GM21390 (cell line): ENCODE data around the gene NCBP3.

ENCODE experiments used
- ATAC-seq: cut with Tn5 transposase; IDR thresholded peaks from one replicate; pipeline ENCODE4 v1.9.1; 2021; ENCODE audit not compliant: unreplicated experiment

NCBP3 gene

DNA sequence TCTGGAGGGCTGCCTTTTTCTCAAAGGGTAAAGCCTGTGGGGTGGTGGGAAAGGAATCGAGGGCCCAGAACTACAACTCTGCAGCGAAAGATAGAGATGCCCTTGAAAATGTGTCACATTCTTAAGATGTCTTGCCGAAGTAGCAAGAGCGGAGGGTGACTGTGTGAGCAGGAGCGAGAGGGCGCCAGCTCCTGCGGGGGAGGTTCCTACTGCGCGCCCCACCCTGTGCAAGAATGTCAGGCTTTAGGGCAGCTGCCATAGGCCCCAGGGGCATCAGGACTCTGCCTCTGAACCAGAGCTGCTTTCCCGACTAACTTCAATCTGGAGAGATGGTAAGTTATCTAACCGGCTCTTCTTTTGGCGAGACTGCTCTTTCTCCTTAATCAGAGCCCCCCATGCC lies 33.3 kb downstream of the NCBP3 start:
- no peak for ATAC-seq

DNA sequence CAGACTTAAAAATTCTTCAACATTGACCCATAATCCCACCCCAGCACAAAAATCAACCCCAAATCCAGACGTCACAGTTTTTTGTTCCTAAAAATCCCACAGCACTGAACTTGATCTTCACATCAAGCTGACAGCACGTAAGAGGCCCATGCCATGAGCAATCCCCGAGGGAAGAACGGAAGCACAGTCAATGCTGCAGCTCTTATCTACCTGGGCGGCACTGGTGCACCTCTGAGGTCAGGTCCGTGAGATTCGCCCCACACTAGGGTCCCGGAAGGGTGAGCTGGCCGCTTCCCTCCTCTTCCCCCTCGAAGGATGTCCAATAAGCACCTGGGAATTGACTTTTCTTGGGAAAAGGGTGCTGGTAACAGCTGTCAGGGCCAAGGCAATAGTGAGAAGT lies 33.8 kb downstream of the NCBP3 start:
- ATAC-seq, result no peak

DNA sequence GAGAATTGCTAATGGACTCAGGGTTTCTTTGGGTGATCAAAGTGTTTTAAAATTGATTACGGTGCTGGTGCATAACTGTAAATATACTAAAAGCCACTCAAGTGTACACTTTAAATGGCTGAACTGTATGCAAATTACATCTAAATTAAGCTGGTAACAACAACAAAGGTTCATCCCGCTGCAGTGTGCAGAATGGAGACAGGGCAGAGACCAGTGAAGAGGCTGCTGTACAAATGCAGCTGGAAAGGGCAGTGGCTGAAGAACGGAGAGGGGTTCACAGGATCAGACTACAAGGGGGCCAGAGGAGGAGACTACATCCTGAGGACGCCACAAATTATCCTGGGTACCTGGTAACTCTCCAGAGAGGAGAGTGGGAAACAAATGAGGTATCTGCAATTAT lies 36.0 kb downstream of the NCBP3 start:
- no peak for ATAC-seq

DNA sequence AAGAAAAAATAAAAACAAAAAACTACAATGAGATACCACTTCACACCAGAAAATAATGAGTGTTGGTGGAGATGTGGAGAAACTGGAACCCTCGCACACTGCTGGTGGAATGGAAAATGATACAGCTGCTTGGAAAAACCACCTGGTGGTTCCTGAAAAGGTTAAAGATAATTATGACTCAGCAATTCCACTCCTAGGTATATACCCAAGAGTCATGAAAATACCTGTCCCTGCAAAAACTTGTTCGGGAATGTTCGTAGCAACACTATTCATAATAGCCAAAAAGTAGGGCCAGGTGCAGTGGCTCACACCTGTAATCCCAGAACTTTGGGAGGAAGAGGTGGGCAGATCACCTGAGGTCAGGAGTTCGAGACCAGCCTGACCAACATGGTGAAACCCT lies 36.9 kb downstream of the NCBP3 start:
- no peak for ATAC-seq

DNA sequence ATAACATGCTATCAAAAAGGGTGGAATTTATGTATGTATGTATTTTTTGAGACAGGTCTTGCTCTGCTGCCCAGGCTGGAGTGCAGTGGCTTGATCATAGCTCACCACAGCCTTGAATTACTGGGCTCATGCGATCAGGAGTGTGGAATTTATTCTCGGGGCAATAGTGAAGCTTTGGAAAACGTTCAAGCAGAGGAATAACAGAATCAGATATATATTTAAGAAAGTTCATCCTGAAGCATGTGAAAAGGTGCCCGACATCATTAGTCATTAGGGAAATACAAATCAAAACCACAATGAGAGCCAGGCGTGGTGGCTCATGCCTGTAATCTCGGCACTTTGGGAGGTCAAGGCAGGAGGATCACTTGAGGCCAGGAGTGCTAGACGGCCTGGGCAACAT lies 37.3 kb downstream of the NCBP3 start:
- no peak for ATAC-seq

DNA sequence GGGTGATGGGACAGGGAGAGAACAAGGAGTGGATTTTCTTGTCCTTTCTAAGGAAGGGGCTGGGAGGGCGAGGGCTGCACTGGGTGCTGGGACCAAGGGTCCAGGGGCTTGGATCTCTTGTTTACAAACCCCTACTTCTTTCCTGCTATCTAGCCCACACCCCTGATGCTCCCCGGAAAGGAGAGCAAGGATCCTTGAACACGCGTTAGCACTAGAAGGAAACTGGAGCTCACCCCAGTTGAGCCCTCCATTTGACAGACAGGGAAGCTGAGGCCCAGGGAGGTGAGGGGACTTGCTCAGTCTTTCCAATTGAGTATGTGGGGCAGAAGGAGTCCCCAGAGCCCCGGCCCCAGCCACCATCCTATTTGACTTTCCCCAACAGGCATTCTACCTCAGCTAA lies 40.5 kb downstream of the NCBP3 start:
- no peak for ATAC-seq

DNA sequence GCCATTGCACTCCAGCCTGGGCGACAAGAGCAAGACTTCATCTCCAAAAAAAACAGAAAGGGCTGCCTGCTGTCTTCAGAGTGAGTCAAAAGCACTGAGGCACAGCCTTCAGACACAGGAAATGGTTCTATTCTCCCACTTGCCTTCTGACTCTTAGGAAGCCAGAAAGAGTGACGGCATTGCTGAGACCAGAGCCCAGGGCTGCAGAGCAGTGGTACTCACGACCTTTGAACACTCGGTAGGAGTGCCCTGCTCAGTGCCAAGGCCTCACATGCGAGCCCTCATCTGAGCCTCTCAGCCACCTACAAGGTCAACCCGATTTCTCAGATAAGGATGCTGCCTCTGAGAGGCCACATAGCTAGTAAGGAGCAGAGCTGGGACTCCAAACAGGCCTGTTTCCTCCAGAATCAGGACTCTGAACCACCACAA lies 41.5 kb downstream of the NCBP3 start:
- ATAC-seq, result peak; percentile 70

DNA sequence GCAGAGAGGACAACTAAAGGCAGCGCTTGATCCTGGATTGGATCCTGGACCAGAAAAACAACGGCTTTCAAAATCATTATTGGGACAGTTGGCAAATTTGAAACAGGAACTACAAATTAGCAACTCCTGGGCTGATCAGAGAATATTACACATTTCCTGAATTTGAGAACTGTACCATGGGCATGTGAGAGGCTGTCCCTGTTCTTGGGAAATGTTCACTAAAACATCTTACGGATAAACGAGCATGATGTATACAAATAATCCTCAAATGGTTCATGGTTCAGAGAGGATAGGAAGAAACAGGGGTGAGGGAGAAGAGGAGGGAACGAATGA lies 42.8 kb downstream of the NCBP3 start:
- no peak for ATAC-seq

DNA sequence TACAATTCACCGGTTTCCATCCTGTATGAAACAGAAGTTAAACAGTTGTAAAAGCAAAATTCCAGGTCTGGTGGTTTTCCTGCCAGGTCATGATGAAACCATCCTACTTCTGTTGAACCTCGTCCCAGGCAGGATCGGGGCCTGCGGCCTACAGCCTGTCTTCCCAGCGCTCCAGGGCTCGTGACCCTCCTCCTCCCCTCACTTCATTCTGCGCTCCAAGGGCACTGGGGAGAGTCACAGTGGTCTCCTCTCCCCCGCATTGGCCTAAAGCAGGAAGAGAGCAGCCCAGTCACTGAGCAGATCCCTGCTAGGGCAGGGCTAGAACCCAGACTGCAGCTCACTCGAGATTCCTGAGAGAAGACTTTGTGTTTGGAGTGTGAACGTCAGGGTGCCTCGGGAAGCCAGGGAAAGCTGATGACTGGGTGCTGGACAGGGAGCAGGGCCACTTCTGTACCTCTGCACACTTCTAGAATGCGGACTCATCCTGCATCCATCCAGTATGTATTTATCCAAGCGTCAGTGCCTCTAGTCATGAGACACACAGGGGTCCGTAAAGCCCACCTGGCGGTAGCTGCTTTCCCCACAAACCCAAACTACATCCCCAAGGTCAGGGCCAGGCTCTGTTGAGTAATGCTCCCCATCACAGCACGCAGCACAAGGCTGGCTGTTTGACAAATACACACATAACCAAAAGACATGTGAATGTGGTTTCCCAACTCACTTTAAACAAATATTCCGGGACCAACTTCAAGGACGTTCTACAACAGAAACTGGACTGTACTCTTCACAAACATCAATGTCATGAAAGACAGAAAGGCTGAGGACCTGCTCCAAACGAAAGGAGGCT lies 43.4 kb downstream of the NCBP3 start:
- no peak for ATAC-seq

DNA sequence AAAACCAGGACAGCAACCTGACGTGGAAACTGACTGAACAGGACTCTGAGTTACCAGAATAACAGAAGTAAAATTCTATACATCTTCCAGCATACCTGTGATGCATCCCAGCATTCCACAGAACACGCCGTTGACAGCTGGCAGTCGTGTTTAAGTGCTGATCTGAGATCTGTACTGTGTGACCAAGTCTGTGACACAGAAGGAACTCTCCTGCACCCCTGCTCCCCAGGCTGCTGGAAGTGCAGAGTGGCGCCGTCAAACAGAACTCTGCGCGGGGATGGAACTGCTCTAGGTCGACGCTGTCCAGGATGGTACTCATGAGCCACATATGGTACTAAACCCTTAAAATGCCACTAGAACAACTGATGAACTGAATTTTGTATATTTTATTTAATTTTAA lies 44.3 kb downstream of the NCBP3 start:
- no peak for ATAC-seq

DNA sequence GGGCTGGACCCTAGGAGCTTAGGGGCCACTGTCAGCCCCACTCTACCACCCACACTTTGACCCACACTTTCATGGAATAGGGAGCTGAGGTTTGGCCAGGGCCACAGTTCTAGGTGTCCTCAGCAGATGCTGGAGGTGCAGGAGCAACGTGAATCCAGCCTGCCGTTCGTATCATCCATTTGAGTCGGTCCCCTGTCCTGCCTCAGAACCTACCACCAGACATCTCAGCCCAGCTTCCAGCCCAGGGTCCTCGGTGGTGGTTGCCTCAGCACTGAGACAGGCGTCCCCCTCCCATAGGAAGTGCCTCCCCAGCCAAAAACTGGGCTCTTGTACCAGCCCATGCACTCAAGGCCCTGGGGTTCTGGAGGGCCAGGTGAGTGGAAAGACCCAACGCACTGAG lies 44.7 kb downstream of the NCBP3 start:
- ATAC-seq, result no peak

DNA sequence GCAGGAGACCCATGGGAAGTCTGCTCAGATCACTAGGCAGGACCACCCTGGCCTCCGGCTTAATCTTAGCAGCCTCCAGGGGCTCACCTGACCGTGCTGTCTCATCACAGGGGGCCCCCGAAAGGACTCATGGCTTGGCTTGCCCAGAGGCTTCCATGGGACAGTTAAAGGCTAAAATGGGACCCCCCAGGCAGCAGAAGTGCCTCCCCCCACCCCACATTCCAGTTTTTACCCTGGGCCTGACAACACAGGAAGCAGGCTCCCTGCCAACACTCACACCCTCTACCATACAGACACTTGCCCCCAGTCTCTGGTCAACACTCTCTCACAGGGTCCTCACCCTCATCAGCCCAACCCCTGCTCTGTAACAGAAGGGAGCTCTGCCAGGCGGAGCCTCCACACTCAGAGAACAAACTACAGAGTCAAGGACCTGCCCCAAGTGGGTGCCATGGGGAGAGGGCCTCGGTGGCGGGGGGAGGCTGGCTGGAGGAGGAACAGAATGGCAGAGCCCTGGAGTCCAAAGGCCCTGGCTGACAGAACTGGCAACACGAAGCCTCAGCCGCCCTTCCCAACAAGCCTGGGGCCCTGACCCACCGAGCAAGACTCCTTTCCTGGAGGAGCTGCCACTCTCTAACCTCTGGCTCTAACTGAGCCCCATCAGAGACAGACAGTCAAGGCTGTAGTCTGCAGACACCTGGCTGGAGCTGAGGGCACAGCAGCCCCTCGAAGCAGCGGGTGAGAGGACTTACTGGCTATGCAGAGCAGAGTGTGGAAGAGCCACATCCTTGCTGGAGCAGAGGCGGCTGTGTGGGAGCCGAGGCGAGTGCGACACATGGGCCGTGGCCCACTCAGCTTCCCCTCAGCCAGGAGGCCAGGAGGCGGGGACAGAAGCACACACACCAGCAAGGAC lies 45.4 kb downstream of the NCBP3 start, which contains the start of gene ITGAE:
Gene ITGAE, minus strand, starts transcription at position 827 of the 910 bp plus-strand sequence. Its CDS starts 44 bp downstream, at position 783.
- ATAC-seq, result no peak

DNA sequence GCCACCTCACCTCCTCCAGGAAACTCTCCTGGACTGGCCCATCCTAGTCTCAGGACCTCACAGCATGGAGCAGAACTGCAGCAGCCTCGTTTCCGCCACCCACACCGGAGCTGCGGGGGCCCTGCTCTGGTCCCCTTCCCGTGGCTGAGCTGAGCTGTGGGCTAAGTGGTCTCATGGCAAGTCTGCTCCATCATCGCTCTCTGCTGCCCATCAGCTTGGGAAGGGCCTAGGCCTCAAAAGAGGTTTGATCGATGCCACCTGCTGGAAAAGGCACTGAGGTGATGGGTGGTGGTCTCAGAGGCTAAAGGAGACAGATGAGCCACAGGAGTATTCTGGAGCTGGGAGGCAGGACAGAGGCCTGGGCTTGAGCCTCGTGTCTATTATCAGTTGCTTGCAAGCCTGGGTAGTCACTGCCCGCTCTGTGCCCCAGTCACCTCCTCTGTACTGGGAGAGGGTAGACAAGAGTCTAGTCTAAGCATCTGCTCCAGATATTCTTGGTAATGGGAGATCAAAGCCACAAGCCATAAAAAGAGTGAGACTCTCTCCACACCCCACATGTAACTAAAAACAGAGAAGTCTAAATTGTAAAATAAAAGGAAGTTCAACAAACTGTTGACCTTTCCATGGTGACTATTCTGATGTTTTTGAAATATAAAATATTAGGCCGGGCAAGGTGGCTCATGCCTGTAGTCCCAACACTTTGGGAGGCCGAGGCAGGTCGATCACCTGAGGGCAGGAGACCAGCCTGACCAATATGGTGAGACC lies 46.7 kb downstream of the NCBP3 start:
- ATAC-seq, result no peak

DNA sequence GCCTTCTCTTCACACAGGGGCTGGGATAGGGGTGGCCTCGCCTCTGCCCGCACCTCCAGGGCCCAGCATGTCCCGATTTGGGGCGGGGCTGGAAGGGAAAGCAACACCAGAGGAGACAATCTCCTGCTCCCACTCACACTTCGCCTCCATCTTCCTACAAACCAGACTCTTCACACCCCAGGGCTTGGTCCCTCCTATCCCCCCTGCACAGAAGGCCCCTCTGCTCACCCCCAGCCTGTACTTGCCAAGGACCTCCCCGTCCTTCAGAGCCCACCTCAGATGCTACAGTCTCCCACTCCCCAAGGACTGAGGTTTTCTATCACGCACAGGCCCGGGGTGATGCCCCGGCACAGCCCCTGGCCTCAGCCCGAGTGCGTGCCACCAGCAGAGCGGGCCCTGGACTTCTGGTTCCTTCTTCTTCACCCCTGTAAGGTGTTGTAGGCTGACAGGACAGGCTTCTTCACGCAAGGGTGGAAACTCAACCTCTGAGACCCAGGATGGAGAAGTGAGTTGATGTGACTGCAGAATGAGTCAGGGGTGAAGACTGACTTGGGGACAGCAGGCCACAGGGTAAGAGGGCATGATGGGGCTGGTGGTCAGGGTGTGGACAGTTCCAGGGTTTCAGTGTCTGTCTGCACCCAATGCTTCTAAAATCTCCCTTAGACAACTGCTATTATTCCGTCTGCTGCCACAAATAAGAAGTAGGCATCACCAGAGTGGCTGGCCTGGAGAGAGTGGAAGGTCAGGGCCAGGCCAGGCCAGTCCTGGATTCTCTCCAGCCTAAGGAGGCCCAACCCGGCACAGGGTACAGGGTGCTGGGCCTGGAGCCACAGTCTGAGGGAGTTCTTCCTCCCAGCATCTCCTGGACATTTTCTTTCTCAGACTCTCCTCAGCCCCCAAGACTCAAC lies 47.5 kb downstream of the NCBP3 start:
- no peak for ATAC-seq

DNA sequence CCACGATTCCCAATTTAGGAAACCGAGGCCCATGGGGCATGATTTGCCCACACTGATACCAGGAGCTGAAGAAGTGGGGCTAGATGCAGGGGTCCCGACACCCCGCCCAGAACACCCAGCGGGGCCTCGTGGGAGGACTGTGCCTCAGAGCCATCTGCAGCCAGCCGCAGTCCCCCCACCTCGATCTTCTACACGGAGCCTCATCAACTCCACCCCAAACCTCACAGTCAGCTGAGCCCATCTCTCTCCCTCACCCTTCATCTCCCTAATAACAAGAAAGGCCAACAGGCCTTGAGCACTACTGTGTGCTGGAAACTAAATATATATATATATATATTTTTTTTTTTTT lies 49.2 kb downstream of the NCBP3 start:
- ATAC-seq, result peak; percentile 10

DNA sequence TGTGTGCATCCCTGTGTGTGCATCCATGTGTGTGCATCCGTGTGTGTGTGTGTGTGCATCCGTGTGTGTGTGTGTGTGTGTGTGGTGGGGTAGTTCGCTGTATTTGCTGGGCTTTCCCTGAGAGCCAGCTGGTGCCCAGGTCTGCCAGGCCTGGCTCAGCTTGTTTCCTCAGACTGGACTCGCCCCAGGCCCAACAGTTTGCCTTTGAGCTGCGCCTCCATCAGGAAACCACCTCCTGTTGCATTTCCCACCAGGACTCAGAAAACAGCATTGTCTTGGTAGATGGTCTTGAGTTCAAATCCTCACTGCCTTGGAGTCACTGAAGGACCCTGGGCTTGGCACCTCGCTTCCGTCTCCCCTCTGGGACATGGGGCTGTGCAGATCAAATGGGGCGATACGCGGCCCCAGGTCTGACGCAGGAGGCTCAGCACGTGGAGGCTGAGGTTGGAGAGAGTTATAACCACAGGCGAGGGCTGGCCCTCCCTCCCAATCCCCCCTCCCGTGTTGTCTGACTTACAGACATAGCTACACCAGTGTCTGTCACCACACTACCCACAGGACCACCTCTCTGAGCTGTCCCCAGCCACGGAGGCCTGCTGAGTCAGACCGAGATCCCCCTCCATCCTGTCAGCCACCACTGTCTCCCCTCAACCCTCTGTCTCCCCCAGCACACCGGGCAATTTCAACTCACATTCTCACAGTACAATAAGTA lies 49.8 kb downstream of the NCBP3 start:
- peak; percentile 65 for ATAC-seq

DNA sequence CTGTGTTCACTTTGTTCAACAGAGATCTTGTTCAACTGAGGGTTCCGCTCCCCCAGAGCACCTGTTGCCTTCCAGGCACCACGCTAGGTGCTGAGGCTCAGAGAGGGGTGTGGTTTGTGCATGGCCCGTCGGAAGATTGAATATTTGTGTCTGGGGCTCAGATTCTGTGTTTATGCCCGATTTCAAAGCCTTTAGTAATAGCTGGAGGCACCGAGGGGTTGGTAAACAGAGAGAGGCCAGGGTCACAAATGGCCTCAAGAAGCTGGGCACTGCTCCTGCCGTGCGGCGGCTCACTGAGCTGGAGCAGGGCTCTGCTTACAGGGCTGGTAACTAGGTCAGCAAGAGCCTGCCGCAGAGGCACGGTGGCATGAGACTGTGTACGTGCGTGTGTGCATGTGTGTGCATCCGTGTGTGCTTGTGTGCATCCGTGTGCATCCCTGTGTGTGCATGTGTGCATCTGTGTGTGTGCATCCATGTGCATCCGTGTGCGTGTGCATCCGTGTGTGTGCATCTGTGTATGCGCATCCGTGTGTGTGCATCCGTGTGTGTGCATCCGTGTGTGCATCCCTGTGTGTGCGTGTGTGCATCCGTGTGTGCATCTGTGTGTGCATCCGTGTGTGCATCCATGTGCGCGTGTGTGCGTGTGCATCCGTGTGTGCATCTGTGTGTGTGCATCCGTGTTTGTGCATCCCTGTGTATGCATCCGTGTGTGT lies 50.5 kb downstream of the NCBP3 start:
- no peak for ATAC-seq

DNA sequence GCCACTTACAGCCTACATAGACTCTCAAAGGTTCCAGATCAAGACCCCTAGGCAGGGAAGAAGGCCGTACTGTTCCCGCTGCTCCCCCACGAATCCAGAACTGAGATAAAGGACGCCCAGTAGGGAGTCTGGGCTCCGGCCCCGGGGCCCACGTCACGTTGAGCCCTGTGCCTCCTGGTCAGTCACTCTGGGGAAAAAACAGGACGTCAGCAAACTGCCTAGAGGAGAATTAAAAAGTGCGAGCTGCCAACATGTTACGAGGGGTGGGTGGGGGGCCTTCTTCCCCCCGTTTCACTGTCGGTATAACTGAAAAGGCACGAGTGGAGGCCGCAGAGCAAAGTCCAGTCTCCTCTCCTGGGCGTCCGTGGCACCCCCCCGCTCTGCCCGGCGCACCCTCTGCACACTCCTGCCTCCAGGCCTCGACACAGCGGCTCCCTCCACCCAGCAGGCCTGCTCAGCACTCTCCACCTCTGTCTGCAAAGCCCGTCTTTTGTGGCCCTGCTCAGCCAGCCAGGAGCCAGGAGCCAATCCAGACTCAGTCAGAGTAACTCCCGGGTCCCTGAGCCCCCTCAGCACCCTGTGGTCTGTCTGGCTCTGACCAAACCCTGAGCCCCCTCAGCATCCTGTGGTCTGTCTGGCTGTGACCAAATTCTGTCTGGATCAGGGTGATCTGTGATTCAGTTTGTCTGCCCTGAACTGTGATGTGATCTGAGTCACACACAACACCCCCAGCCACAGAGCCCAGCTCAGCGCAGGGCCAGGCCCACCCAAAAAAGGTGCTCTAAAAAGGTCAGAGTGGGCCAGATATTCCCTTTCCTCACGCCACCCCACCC lies 51.3 kb downstream of the NCBP3 start:
- ATAC-seq, result no peak
